Measurements from ENCODE around the gene TTC28.

The TTC28 gene

DNA sequence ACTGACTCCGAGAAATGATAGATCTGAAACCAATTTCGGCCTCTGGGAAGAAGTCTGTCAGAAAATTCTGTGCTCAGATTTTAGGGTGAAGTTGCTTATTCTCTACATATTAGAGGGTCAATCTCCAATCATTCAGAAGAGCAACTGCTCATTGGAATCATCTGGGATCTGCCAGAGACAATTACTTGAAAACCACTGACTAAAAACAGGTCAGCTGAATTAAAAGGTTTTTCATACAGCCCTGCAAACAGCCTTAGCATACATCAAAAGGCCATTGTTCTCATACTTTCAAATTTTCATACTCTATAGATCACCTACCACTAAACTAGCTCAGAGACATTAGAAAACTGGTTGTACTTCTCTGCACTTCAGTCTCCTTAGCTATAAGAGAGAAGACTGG is 470.9 kb downstream of the TTC28 start:
- TF ChIP-seq, protein P1, sequence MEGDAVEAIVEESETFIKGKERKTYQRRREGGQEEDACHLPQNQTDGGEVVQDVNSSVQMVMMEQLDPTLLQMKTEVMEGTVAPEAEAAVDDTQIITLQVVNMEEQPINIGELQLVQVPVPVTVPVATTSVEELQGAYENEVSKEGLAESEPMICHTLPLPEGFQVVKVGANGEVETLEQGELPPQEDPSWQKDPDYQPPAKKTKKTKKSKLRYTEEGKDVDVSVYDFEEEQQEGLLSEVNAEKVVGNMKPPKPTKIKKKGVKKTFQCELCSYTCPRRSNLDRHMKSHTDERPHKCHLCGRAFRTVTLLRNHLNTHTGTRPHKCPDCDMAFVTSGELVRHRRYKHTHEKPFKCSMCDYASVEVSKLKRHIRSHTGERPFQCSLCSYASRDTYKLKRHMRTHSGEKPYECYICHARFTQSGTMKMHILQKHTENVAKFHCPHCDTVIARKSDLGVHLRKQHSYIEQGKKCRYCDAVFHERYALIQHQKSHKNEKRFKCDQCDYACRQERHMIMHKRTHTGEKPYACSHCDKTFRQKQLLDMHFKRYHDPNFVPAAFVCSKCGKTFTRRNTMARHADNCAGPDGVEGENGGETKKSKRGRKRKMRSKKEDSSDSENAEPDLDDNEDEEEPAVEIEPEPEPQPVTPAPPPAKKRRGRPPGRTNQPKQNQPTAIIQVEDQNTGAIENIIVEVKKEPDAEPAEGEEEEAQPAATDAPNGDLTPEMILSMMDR (IDR thresholded peaks at IDR 0.05) = no peak
- DNase-seq = no peak
- Mint-ChIP-seq H3K27ac (no peak overlapping the region), H3K36me3 (ENCODE audit: low read depth) (peaks cover 25% of the 10 kb centered on the region), H3K4me1 (peaks cover 20% of the 10 kb centered on the region), H3K27me3 (ENCODE audit: low read depth, poor library complexity) (peaks cover 5% of the 10 kb centered on the region), H3K9me3 (peaks cover 29% of the 10 kb centered on the region), H3K4me3 (no peak overlapping the region)

DNA sequence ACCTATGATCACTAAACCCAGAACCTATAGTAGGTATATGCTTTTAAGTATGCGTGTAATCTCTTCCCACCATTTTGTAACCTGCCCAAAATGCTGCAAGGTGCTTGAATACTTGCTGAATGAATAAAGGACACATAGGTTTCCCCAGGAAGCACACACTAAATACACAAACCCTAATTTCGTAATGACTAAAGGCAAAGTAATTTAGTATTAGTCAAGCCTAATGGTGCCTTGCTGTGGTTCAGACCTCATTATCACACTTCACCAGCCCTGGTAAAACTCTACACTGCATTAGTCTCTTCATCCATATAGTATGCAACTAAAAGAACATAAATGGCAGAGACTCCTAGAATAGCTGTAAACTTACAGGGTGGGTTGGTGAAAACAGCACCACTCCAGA is 471.6 kb downstream of the TTC28 start:
- no peak for DNase-seq
- peaks cover 25% of the 10 kb centered on the region for H3K36me3 Mint-ChIP-seq (ENCODE audit: low read depth)
- H3K27ac Mint-ChIP-seq = no peak overlapping the region
- peaks cover 22% of the 10 kb centered on the region for H3K4me1 Mint-ChIP-seq
- H3K4me3 Mint-ChIP-seq = no peak overlapping the region
- TF ChIP-seq, protein P1 (IDR thresholded peaks at IDR 0.05) = no peak
- H3K27me3 Mint-ChIP-seq (ENCODE audit: low read depth, poor library complexity) = peaks cover 5% of the 10 kb centered on the region
- H3K9me3 Mint-ChIP-seq = peaks cover 26% of the 10 kb centered on the region

DNA sequence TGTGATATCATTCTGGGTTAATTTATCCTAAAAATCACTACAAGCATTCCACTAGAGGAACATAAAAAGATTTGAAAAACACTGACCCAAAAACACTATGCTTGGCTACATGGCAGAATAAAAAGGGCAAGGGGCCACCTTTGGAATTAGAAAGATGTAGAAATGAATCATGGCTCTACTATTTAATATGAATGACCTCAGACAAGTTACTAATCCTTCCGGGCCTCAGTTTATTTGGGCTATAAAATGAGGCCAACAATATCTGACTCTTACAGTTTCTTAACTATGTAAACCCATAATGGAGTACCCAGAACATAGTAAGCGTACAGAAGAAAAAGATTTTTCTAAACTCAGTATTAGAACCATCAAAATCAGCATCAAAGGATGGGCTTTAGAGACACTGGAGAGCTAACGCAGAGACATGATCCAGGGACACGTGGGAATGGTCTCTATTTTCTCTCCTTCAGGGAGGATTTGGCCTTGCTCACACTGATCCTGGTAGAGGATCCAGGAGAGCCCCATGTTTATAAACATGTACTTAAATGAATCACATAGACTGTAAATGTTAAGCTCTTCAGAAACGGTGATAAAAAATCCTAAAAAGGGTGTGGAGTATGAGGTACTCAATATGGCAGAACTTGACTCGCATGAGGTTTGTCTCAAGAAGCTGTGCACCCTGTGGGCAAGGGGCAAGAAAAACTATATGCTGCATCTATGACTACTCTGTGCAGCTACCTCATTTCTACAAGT is 472.2 kb downstream of the TTC28 start:
- H3K4me1 Mint-ChIP-seq = peaks cover 22% of the 10 kb centered on the region
- H3K27ac Mint-ChIP-seq = no peak overlapping the region
- no peak for DNase-seq
- peaks cover 25% of the 10 kb centered on the region for H3K36me3 Mint-ChIP-seq (ENCODE audit: low read depth)
- no peak overlapping the region for H3K4me3 Mint-ChIP-seq
- TF ChIP-seq, protein P1 (IDR thresholded peaks at IDR 0.05) = no peak
- H3K27me3 Mint-ChIP-seq (ENCODE audit: low read depth, poor library complexity) = peaks cover 5% of the 10 kb centered on the region
- peaks cover 26% of the 10 kb centered on the region for H3K9me3 Mint-ChIP-seq

DNA sequence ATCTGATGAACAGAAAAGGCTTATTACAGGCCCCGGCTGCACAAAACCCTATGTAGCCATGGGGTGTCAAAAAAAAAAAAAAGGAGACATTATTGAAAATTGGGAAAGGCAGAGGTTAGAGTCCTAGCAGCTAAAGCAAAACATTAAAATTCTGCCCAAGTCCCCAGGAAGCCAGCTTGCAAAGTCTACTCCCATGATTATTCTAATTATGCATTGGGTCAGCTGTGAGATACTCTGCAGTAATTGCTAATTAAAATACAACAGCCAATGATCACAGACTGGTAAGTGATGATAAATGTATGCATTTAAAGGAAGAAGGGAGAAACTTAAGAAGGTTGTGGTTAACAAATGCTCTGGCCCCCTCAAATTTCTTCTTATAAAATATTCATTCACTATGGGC is 473.7 kb downstream of the TTC28 start:
- Mint-ChIP-seq H3K36me3 (ENCODE audit: low read depth) (peaks cover 13% of the 10 kb centered on the region), H3K4me1 (peaks cover 30% of the 10 kb centered on the region), H3K4me3 (no peak overlapping the region), H3K27me3 (ENCODE audit: low read depth, poor library complexity) (peaks cover 5% of the 10 kb centered on the region), H3K27ac (no peak overlapping the region), H3K9me3 (peaks cover 14% of the 10 kb centered on the region)
- no peak for DNase-seq
- TF ChIP-seq, protein P1 (IDR thresholded peaks at IDR 0.05) = no peak

DNA sequence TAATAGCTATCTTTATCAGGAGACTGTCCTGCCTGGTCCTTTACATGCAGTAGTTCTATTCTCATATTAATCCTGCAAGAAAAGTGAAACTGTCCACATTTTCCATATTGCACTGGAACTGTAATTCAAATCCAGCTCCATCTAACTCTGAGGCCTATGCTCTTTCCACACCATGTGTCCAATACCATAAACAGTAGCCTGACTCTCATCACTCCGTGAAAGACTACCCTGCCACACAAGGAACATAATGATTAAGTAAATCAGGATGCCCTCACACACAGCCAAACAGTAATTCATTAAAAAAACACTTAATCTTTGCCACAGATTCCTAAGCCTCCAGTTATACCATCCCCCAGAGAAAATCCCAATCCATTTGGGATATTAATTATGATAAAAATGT is 475.3 kb downstream of the TTC28 start:
- TF ChIP-seq, protein P1 (IDR thresholded peaks at IDR 0.05) = no peak
- no peak overlapping the region for H3K27ac Mint-ChIP-seq
- no peak for DNase-seq
- H3K4me3 Mint-ChIP-seq = no peak overlapping the region
- peaks cover 2% of the 10 kb centered on the region for H3K27me3 Mint-ChIP-seq (ENCODE audit: low read depth, poor library complexity)
- no peaks in the 10 kb centered on the region for H3K9me3 Mint-ChIP-seq
- peaks cover 20% of the 10 kb centered on the region for H3K4me1 Mint-ChIP-seq
- H3K36me3 Mint-ChIP-seq (ENCODE audit: low read depth) = no peaks in the 10 kb centered on the region

DNA sequence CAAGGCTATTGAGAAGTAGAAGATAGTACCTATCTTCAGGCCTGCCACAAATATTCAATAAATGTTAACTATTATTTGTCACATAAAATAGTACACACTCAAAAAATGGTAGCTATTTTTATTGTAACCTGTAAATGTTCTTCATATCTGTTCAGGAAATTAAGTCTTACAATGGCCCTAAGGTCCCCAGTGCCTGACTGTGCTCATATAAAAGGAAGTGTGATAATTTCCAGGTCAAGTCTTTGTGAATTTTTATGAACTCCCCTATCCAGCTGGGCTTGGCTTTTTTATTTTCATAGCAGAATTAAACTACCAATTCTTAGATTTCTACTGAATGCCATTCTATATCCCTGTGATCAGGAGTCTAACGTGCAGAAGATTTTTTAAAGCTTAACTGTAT is 476.4 kb downstream of the TTC28 start:
- Mint-ChIP-seq H3K27me3 (ENCODE audit: low read depth, poor library complexity) (peaks cover 2% of the 10 kb centered on the region), H3K4me1 (peaks cover 14% of the 10 kb centered on the region), H3K27ac (no peak overlapping the region), H3K9me3 (no peaks in the 10 kb centered on the region), H3K4me3 (no peak overlapping the region), H3K36me3 (ENCODE audit: low read depth) (no peaks in the 10 kb centered on the region)
- TF ChIP-seq, protein P1 (IDR thresholded peaks at IDR 0.05) = no peak
- no peak for DNase-seq
